HepG2 (cell line): ENCODE measurements around the gene NOSTRIN. TPM values are rescaled to one million over a fixed set of nuclear protein-coding genes. Genes with fewer than 3 reads are reported as not detected.

Source experiments
- ATAC-seq: fragments of 200-7000 bp; cut with Tn5 transposase; 3 replicates; pipeline ENCODE4 v1.9.1; 2020; ENCODE audit warnings: mild to moderate bottlenecking, moderate library complexity
- BruUV-seq: library from RNA; stranded (reverse); fragments of 400-500 nt; replicated peaks from 2 replicates; lab custom pipeline; 2021; lab: Mats Ljungman, UMichigan
- CTCF ChIA-PET: fragments of 300-600 bp; formaldehyde crosslinking; extraction: SDS; loops from one replicate; lab custom pipeline; 2021; ENCODE audit warnings: low total read pairs, inconsistent platforms, low intra/inter-chr PET ratio; lab: Yijun Ruan, JAX
- POLR2A ChIA-PET: fragments of 350-600 bp; sonication (Branson Sonifier 250); formaldehyde crosslinking; loops from one replicate; lab custom pipeline; 2020; ENCODE audit warnings: antibody characterized with exemption, inconsistent platforms; lab: Yijun Ruan, JAX
- DNase-seq: peaks from one replicate; pipeline ENCODE4 v3.0.0-alpha.2; 2015; ENCODE audit warnings: low spot score
- FAIRE-seq: peaks from 3 replicates; lab custom pipeline; 2011; peaks lifted over from hg19 to GRCh38; lab: Jason Lieb, UNC
- H2AFZ ChIP-seq: one replicate; pipeline ENCODE4 v1.6.1; 2011; ENCODE audit warnings: low read length, inconsistent platforms
- H3K27ac ChIP-seq: fragments of 300-600 bp; 3 replicates; pipeline ENCODE4 v1.8.0; 2011; ENCODE audit warnings: mixed run types, mild to moderate bottlenecking, mixed read lengths, low read length, inconsistent platforms; ENCODE audit not compliant: insufficient read depth; ENCODE audit errors: extremely low read length
- H3K27me3 ChIP-seq, 2 experiments: fragments of 200-600 bp in 1 of 2; 2 replicates in 1 of 2; 3 replicates in 1 of 2; pipeline versions ENCODE4 v1.6.0 to v1.8.0; 2011; ENCODE audit warnings: low read length in 2 of 2, mild to moderate bottlenecking in 2 of 2, moderate library complexity in 2 of 2, inconsistent platforms in 1 of 2; ENCODE audit not compliant: insufficient read depth in 2 of 2, control insufficient read depth in 1 of 2
- H3K36me3 ChIP-seq, 2 experiments: fragments of 200-600 bp in 1 of 2; replicated peaks in 1 of 2; 2 replicates in 1 of 2; 3 replicates in 1 of 2; pipeline versions ENCODE4 v1.5.1 to v1.8.0; 2011; ENCODE audit warnings: low read length in 2 of 2, inconsistent platforms in 1 of 2; ENCODE audit not compliant: insufficient read depth in 2 of 2, control insufficient read depth in 1 of 2
- H3K4me1 ChIP-seq: 2 replicates; pipeline ENCODE4 v1.5.1; 2012; ENCODE audit warnings: low read length, inconsistent platforms; ENCODE audit not compliant: insufficient read depth
- H3K4me2 ChIP-seq: 2 replicates; pipeline ENCODE4 v1.6.0; 2011; ENCODE audit warnings: low read depth, low read length, inconsistent platforms
- H3K4me3 ChIP-seq, 3 experiments: fragments of 200-600 bp in 1 of 3; sonication (generic), shearing (Covaris generic) in 1 of 3; replicated peaks in 1 of 3; 2 replicates each; pipeline ENCODE4 v1.5.1; 2011 to 2016; ENCODE audit warnings: low read length in 3 of 3, inconsistent platforms in 2 of 3, low read depth in 2 of 3, mild to moderate bottlenecking in 2 of 3, control low read depth in 1 of 3, mixed read lengths in 1 of 3; ENCODE audit not compliant: insufficient read depth in 1 of 3
- H3K79me2 ChIP-seq: one replicate; pipeline ENCODE4 v1.6.1; 2011; ENCODE audit warnings: low read length, inconsistent platforms; ENCODE audit not compliant: insufficient read depth
- H3K9ac ChIP-seq: 2 replicates; pipeline ENCODE4 v1.6.0; 2011; ENCODE audit warnings: mild to moderate bottlenecking, low read depth, low read length, inconsistent platforms; ENCODE audit not compliant: insufficient read depth
- H3K9me3 ChIP-seq: 2 replicates; pipeline ENCODE4 v1.5.1; 2012; ENCODE audit warnings: mild to moderate bottlenecking, low read length
- H4K20me1 ChIP-seq: 2 replicates; pipeline ENCODE4 v1.6.0; 2011; ENCODE audit warnings: inconsistent platforms, mild to moderate bottlenecking, low read length, moderate library complexity; ENCODE audit not compliant: insufficient read depth
- BRD4 ChIP-seq: sonication (generic); formaldehyde crosslinking; IDR thresholded peaks from 2 replicates; pipeline ENCODE4 v1.4.0; 2020; ENCODE audit warnings: missing genetic modification reagents
- MLXIP ChIP-seq: sonication (generic); formaldehyde crosslinking; IDR thresholded peaks from 2 replicates; pipeline ENCODE4 v1.9.0; 2021; ENCODE audit warnings: missing genetic modification reagents, borderline replicate concordance
- PRDM15 ChIP-seq: sonication (generic); formaldehyde crosslinking; IDR thresholded peaks from 2 replicates; pipeline ENCODE4 v1.4.0; 2020; ENCODE audit warnings: missing genetic modification reagents
- RNF219 ChIP-seq: sonication (generic); formaldehyde crosslinking; IDR thresholded peaks from 2 replicates; pipeline ENCODE4 v1.5.0; 2020; ENCODE audit warnings: mild to moderate bottlenecking, missing genetic modification reagents
- RORA ChIP-seq: sonication (generic); formaldehyde crosslinking; IDR thresholded peaks from 2 replicates; pipeline ENCODE4 v1.5.0; 2020; ENCODE audit warnings: mild to moderate bottlenecking, missing genetic modification reagents, moderate library complexity
- ZBTB21 ChIP-seq: sonication (generic); formaldehyde crosslinking; IDR thresholded peaks from 2 replicates; pipeline ENCODE4 v1.4.0; 2020; ENCODE audit warnings: missing genetic modification reagents
- ZMYM2 ChIP-seq: sonication (generic); formaldehyde crosslinking; IDR thresholded peaks from 2 replicates; pipeline ENCODE4 v1.8.0; 2022; ENCODE audit warnings: mild to moderate bottlenecking, missing genetic modification reagents
- in situ Hi-C: cut with HindIII; loops from 2 replicates; pipeline ENCODE4 v1.10.0; 2017; ENCODE audit warnings: low pct_unique_long_range_greater_than_20kb; ENCODE audit not compliant: extremely low pct_ligation_motif_present
- intact Hi-C: fragments of 100-400 bp; cut with micrococcal nuclease; formaldehyde crosslinking; loops from one replicate; pipeline ENCODE4 v1.10.0; 2022; ENCODE audit not compliant: unreplicated experiment
- polyA plus RNA-seq, 8 experiments: library from polyadenylated mRNA; depleted of rRNA in 3 of 8; stranded (reverse) in 7 of 8; unstranded in 1 of 8; fragments of >200 nt; fragmentation: Illumina TruSeq in 4 of 8; extraction: Trizol in 4 of 8; gene quantifications; 2 replicates each; pipeline versions ENCODE4 v1.2.1 to v1.2.3, GENCODE V29; 2011 to 2016; ENCODE audit warnings: low read depth in 4 of 8, missing spikeins in 1 of 8, mixed read lengths in 1 of 8; ENCODE audit not compliant: insufficient read depth in 1 of 8
- total RNA-seq, 5 experiments: library from RNA; depleted of rRNA; stranded (reverse); fragments of >200 nt; fragmentation: Illumina TruSeq; extraction: Trizol; gene quantifications; 2 replicates each; pipeline ENCODE4 v1.2.3, GENCODE V29; 2016; ENCODE audit warnings: low read depth in 1 of 5

The NOSTRIN gene
- total and polyA plus RNA-seq, 2 of the 13 experiments (the other 11 are each of a cell fraction or from before 2014, with no cell fraction given), result 0.22 TPM

GRCh38 chr2:168895771-168896170, 93.3 kb downstream of the NOSTRIN start:
- DNase-seq (no peak), FAIRE-seq (no peak), ATAC-seq (no peak)
- POLR2A ChIA-PET, result no interaction called here
- TF ChIP-seq RORA (CRISPR knock-in tag) (no peak), ZBTB21 (CRISPR knock-in tag) (no peak), ZMYM2 (CRISPR knock-in tag) (no peak), MLXIP (CRISPR knock-in tag) (no peak), BRD4 (CRISPR knock-in tag) (no peak), PRDM15 (CRISPR knock-in tag) (no peak), RNF219 (CRISPR knock-in tag) (no peak)
- Histone ChIP-seq H2AFZ (no peak overlapping the region), H3K27me3 (peaks cover 0 to 5% of the 10 kb centered on the region in 2 experiments; a peak in 2 of 5 replicates), H4K20me1 (no peaks in the 10 kb centered on the region), H3K4me2 (no peak overlapping the region), H3K27ac (no peak overlapping the region), H3K4me3 (no peak overlapping the region), H3K4me1 (no peaks in the 10 kb centered on the region), H3K9ac (no peak overlapping the region), H3K36me3 (no peaks in the 10 kb centered on the region), H3K79me2 (no peaks in the 10 kb centered on the region), H3K9me3 (no peaks in the 10 kb centered on the region)
- in situ Hi-C loops, result no loop called here
- no TSS peak for BruUV-seq
- CTCF ChIA-PET, result no interaction called here
- intact Hi-C loops, result no loop called here
